Measurements from ENCODE around the gene WNT3A. TPM values are rescaled to one million over a fixed set of nuclear protein-coding genes. Genes with fewer than 3 reads are reported as not detected.

The WNT3A gene
- polyA plus RNA-seq, 3 donors: 0.12 to 0.23 (median 0.22) TPM

GRCh38 chr1:228100822-228101613, 94.2 kb downstream of the WNT3A start:
- no peak for DNase-seq

GRCh38 chr1:228101614-228101993, 94.8 kb downstream of the WNT3A start:
- DNase-seq: no peak

- DNase-seq: no peak
Observed at GRCh38 chr1:228101994-228102790, 95.4 kb downstream of the WNT3A start.

GRCh38 chr1:228102791-228103620, 96.2 kb downstream of the WNT3A start, which contains the start of gene C1orf35:
Gene C1orf35 (minus strand): TSS chr1:228103325. CDS start chr1:228103227, 98 bp downstream.
- peak; percentile 94 for DNase-seq

- DNase-seq: no peak
Observed at GRCh38 chr1:228104526-228105269, 97.9 kb downstream of the WNT3A start.

- DNase-seq: no peak
Observed at GRCh38 chr1:228105270-228105995, 98.6 kb downstream of the WNT3A start.

- no peak for DNase-seq
Observed at GRCh38 chr1:228105996-228106799, 99.4 kb downstream of the WNT3A start.

- no peak for DNase-seq
Observed at GRCh38 chr1:228106800-228107054, 99.9 kb downstream of the WNT3A start.

GRCh38 chr1:228107636-228108035, 100.8 kb downstream of the WNT3A start:
- DNase-seq: no peak

- DNase-seq: no peak
Observed at GRCh38 chr1:228108055-228108690, 101.4 kb downstream of the WNT3A start.

GRCh38 chr1:228108742-228109072, 101.9 kb downstream of the WNT3A start:
- DNase-seq: no peak

- peak; percentile 97 for DNase-seq
Observed at GRCh38 chr1:228109073-228109961, 102.5 kb downstream of the WNT3A start, which contains the start of gene MRPL55. Gene MRPL55 (minus strand): TSS chr1:228109299. CDS start chr1:228108260, 1,039 bp downstream.

GRCh38 chr1:228109962-228110488, 103.2 kb downstream of the WNT3A start:
- peak; percentile 54 for DNase-seq

GRCh38 chr1:228110556-228110955, 103.8 kb downstream of the WNT3A start:
- DNase-seq: no peak

Data from renal pelvis (tissue), 4 donors.